HUES48 (cell line): ENCODE measurements around the gene CYSLTR2.

Experiments used
- H3K27ac ChIP-seq: one replicate; pipeline ENCODE4 v1.7.0; 2013; ENCODE audit warnings: low read depth, low read length, inconsistent platforms
- H3K27me3 ChIP-seq: 2 replicates; pipeline ENCODE4 v1.6.1; 2013; ENCODE audit warnings: mild to moderate bottlenecking, low read length; ENCODE audit not compliant: control insufficient read depth, insufficient read depth
- H3K36me3 ChIP-seq: 2 replicates; pipeline ENCODE4 v1.6.1; 2013; ENCODE audit warnings: low read length; ENCODE audit not compliant: control insufficient read depth, insufficient read depth
- H3K4me1 ChIP-seq: 2 replicates; pipeline ENCODE4 v1.6.1; 2013; ENCODE audit warnings: mild to moderate bottlenecking, low read length; ENCODE audit not compliant: control insufficient read depth, insufficient read depth
- H3K4me3 ChIP-seq: 2 replicates; pipeline ENCODE4 v1.5.1; 2013; ENCODE audit warnings: mild to moderate bottlenecking, low read depth, low read length
- H3K9ac ChIP-seq: 2 replicates; pipeline ENCODE4 v1.6.1; 2013; ENCODE audit warnings: mild to moderate bottlenecking, low read depth, low read length, moderate library complexity
- H3K9me3 ChIP-seq: 2 replicates; pipeline ENCODE4 v1.6.1; 2013; ENCODE audit warnings: low read length; ENCODE audit not compliant: control insufficient read depth, insufficient read depth

Gene CYSLTR2

DNA sequence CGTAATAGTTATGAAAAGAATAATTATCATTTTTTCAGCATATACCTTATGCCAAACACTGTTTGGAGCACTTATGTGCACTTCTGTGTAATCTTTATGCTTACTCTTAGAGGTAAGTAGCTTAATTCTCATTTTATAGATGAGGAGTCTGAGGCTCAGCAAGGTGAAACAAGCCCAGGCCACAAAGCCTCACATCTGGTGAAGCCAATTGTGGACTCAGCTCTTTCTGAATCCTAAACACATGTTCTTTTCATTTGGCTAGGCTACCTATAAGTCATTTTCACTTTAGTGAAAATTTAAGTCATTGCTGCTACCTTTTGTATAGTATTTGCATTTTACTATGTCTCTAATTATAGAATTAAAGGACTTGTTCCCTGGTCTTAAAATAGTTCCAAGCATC, 84.0 kb downstream of the CYSLTR2 start:
- H3K4me3 ChIP-seq: no peak overlapping the region
- H3K36me3 ChIP-seq: no peaks in the 10 kb centered on the region
- no peak overlapping the region for H3K9ac ChIP-seq
- H3K27me3 ChIP-seq: no peaks in the 10 kb centered on the region
- no peak overlapping the region for H3K27ac ChIP-seq
- H3K9me3 ChIP-seq: no peaks in the 10 kb centered on the region
- H3K4me1 ChIP-seq: peaks cover 8% of the 10 kb centered on the region; the same call in 1 of the 2 replicates

DNA sequence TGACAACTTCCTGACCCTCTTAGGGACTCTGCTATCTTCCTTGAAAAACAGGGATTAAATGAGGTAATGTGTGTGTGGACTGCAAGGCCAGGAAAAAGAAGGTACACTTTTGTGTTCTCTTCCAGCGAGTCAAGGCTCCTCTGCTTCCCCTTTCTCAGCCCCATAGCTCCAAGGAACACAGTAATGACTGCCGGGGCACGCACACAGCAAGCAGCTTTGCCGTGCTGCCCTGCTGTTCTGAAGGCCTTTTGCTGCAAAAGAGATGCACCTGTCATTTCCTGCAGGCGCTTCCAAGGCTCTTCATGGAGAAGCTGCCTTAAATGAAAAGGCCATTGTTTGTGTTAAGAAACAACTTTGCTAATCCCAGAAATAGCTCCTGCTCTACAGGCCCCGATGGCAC, 84.6 kb downstream of the CYSLTR2 start:
- Histone ChIP-seq H3K9ac (no peak overlapping the region), H3K27me3 (no peaks in the 10 kb centered on the region), H3K4me3 (no peak overlapping the region), H3K36me3 (no peaks in the 10 kb centered on the region), H3K27ac (no peak overlapping the region), H3K4me1 (peaks cover 8% of the 10 kb centered on the region; the same call in 1 of the 2 replicates), H3K9me3 (no peaks in the 10 kb centered on the region)

DNA sequence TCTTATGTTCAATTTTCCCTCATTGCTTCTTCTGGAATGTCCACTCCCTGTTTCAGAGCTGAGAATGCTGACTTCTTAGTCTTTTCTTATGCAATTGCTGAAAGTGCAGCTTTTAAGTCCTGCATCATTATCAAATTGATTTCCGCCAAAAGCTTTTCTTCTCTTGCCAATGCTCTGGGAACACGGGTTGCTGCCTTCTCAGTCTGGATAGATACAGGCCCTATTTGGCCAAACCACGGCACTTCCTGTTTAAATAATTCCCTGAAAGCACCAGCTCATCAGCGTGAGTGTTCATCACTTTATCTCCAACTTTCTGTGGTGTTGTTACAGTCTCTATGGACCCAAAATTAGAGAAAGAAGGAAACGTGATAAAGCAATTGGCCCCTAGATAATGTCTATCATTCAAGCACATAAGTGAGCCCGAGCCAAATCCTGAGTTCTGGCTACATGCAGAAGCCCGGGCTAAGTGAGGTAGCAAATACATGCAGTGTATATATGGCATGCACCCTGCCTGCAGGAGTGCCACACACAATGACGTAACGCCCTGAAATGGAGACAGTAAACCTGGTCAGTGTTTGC, 85.7 kb downstream of the CYSLTR2 start:
- no peak overlapping the region for H3K27ac ChIP-seq
- no peak overlapping the region for H3K4me3 ChIP-seq
- H3K9me3 ChIP-seq: no peaks in the 10 kb centered on the region
- H3K27me3 ChIP-seq: no peaks in the 10 kb centered on the region
- no peaks in the 10 kb centered on the region for H3K36me3 ChIP-seq
- no peak overlapping the region for H3K9ac ChIP-seq
- H3K4me1 ChIP-seq: peaks cover 8% of the 10 kb centered on the region; the same call in 1 of the 2 replicates

DNA sequence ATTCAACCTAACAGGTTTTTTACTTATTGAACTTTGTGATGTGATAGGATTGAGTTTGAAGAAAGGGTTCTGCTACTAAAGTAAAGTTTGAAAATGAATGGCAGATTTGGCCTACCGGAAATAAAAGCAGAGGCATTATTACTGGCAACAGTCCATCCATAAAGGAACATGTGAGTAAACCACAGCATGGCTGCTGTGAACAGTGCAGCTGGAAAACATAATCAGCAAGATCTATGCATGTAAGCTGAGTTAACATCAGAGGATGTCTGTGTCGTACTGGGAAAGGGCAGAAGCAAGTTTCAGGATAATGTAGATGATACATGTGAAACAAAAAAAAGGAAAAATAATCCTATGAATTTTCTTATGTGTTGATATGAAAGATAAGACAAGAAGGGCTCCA, 87.6 kb downstream of the CYSLTR2 start:
- Histone ChIP-seq H3K9me3 (no peaks in the 10 kb centered on the region), H3K4me3 (no peak overlapping the region), H3K36me3 (no peaks in the 10 kb centered on the region), H3K27ac (no peak overlapping the region), H3K9ac (no peak overlapping the region), H3K27me3 (no peaks in the 10 kb centered on the region), H3K4me1 (peaks cover 3% of the 10 kb centered on the region; the same call in 1 of the 2 replicates)

DNA sequence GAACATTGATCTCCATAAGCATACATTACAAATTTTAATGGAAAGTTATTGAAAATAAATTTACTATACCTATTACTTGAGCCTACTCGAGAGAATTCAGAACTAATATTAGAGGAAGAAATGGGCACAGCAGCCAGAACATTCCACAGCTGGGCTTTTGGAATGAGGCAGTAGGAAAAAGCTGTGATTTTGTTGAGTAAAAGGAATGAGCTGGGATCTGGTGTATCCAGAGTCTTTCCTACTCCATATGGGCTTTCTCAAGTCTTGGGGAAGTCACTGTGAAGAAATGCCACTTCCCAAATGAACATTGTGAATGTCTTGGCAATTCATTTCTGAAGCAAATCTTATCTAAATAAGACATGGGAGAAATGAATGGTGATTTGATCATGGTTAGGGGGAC, 93.1 kb downstream of the CYSLTR2 start:
- no peak overlapping the region for H3K27ac ChIP-seq
- H3K9me3 ChIP-seq: no peaks in the 10 kb centered on the region
- no peaks in the 10 kb centered on the region for H3K27me3 ChIP-seq
- H3K9ac ChIP-seq: no peak overlapping the region
- H3K4me1 ChIP-seq: 0 out of 2 replicates have a peak, but pooled peaks cover 4% of the 10 kb centered on the region
- H3K4me3 ChIP-seq: no peak overlapping the region
- no peaks in the 10 kb centered on the region for H3K36me3 ChIP-seq

DNA sequence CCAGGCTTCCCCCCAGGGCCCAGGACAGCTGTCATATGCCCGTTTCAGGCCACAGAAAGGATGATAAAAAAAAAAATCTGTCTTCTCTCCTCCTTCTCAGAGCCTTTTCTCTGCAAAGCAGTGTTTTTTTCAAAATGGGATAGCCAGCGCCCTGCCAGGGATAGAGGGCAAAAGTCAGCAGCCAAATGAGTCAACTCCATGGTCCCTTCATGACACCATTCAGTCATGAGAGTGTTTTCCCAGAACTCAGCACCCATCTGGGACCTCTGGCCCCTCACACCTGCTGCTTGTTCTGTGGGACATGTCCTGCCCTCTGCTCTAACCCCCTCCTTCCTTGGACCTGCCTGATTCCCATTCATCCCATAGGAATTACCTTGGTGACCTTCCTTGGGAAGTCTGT, 95.0 kb downstream of the CYSLTR2 start:
- no peaks in the 10 kb centered on the region for H3K27me3 ChIP-seq
- H3K36me3 ChIP-seq: no peaks in the 10 kb centered on the region
- no peaks in the 10 kb centered on the region for H3K9me3 ChIP-seq
- no peak overlapping the region for H3K27ac ChIP-seq
- no peak overlapping the region for H3K9ac ChIP-seq
- no peak overlapping the region for H3K4me3 ChIP-seq
- H3K4me1 ChIP-seq: 0 out of 2 replicates have a peak, but pooled peaks cover 4% of the 10 kb centered on the region

DNA sequence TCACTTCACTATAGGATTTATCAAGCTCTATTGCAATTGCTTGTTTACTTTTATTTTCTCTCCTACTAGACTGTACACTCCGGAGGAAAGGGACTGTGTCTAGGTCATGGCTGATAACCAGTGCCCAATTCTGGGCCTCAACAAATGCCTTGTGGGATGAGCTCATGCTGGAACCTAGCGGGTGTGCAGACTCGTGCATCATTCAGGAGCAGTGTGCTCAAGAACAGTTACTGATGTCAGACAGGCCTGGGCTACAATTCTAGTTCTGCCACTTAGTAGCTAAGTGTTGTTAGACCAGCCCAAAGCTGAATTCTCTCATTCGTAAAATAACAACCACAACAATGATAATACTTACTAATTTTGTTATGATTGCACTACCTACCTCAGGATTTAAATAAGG, 95.4 kb downstream of the CYSLTR2 start:
- Histone ChIP-seq H3K9me3 (no peaks in the 10 kb centered on the region), H3K4me3 (no peak overlapping the region), H3K27ac (no peak overlapping the region), H3K4me1 (0 out of 2 replicates have a peak, but pooled peaks cover 4% of the 10 kb centered on the region), H3K36me3 (no peaks in the 10 kb centered on the region), H3K27me3 (no peaks in the 10 kb centered on the region), H3K9ac (no peak overlapping the region)

DNA sequence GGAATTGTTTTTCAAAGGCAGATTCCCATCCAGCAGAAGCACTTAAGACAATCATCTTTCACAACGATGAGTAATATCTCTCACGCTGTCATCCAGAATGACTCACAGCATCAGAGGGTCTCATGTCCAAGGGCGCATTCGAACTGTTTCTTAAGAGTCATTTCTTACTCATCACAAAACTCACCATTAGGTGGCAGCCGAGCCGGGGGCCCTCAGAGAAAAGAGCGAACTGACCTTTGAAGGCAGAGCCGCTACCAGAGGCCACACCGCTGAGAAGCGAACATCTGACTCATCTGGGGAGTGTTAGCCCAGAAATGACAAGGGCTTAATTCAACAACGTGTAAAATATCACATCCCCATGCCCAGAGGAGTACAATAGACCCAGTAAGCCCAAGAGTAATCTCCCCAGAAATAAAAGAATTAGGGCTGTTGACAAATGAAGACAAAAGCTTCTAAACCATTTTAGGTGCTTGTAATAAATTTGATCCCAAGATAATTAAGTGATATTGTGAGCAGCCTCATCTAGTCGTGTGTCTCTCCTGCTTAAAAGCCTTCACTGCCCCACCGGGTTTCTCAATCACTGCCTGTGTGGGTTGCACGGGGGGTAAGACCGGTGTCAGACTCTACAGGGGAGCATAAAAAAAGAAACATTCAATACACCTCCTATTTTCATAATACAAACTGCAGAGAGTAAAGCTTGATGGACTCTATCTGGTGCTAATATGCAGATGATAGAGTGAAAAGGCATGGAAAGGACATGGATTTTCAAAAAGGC, 96.2 kb downstream of the CYSLTR2 start:
- H3K9ac ChIP-seq: no peak overlapping the region
- H3K27me3 ChIP-seq: no peaks in the 10 kb centered on the region
- H3K4me1 ChIP-seq: 0 out of 2 replicates have a peak, but pooled peaks cover 4% of the 10 kb centered on the region
- H3K4me3 ChIP-seq: no peak overlapping the region
- no peak overlapping the region for H3K27ac ChIP-seq
- no peaks in the 10 kb centered on the region for H3K9me3 ChIP-seq
- H3K36me3 ChIP-seq: no peaks in the 10 kb centered on the region

DNA sequence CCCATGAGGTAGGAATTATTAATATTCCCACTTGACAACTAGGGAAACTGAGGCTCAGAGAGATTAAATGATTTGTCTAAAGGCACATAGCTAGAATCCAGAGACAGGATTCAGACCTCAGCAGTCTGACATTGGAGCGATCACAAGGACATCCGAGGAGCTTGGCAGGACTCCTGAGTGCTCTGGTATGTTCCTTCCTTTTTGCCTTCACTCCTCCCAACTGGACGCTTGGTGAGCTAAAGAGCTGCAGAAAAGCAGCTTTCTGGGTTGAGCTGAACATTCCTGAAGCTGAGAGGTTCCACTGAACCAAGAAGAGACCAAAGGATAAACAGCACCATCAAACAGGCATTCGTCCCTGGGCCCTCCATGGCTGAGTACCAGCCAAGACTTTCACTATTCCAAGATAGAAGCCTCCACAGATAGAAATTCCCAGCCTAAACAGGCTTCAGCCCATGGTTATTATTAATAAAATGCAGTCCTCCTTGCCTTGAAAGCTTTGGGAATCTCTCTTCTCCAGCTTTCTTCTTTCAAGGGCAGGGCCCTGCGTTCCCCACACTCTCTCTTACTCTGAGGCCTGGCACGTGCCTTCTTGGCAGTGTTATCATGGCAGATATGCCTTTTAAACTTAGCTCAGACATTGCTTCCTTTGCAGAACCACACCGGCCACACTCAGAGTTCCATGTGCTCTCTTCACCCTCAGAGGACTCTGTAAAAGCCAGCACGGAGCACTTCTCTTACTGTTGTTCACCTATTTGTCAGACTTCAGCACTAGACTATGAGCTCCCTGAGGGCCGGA, 97.1 kb downstream of the CYSLTR2 start:
- no peaks in the 10 kb centered on the region for H3K36me3 ChIP-seq
- H3K9me3 ChIP-seq: no peaks in the 10 kb centered on the region
- H3K27ac ChIP-seq: no peak overlapping the region
- no peak overlapping the region for H3K4me3 ChIP-seq
- no peak overlapping the region for H3K9ac ChIP-seq
- no peaks in the 10 kb centered on the region for H3K27me3 ChIP-seq
- H3K4me1 ChIP-seq: 0 out of 2 replicates have a peak, but pooled peaks cover 4% of the 10 kb centered on the region

DNA sequence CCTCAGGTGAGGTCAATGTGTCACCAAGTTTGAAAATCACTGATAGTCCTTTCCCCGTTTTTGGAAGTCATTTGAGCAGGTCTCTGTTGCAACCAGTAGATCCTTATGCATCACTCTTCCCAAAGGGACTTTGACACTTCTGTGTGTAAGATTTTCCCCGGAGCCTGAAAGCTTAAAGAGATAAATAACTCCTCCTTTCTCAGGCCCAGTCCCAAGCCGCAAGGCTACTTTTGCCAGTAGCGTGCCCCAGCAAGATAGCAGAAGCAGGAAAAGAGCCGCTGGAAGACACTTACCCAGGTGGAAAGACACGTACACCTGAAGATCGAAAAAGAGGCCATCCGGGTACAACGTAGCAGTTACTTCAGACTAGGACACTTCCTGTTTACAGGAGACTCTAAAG, 106.9 kb downstream of the CYSLTR2 start:
- H3K27ac ChIP-seq: no peak overlapping the region
- no peaks in the 10 kb centered on the region for H3K36me3 ChIP-seq
- no peaks in the 10 kb centered on the region for H3K9me3 ChIP-seq
- no peaks in the 10 kb centered on the region for H3K27me3 ChIP-seq
- no peak overlapping the region for H3K4me3 ChIP-seq
- no peak overlapping the region for H3K9ac ChIP-seq
- no peaks in the 10 kb centered on the region for H3K4me1 ChIP-seq
